Astrocyte (in vitro differentiated cells and primary cell): ENCODE data around the gene GRK5. TPM values are rescaled to one million over a fixed set of nuclear protein-coding genes. Genes with fewer than 3 reads are reported as not detected.

Experiments
- DNase-seq: peaks from one replicate; pipeline ENCODE4 v3.0.0-alpha.2; 2010; ENCODE audit warnings: low read depth
- FAIRE-seq: peaks from 2 replicates; lab custom pipeline; 2011; peaks lifted over from hg19 to GRCh38; lab: Jason Lieb, UNC
- H2AFZ ChIP-seq: 2 replicates; pipeline ENCODE4 v1.6.0; 2012; ENCODE audit warnings: low read depth, low read length, inconsistent platforms
- H3K27ac ChIP-seq: 2 replicates; pipeline ENCODE4 v1.5.1; 2011; ENCODE audit warnings: low read depth, low read length, inconsistent platforms
- H3K27me3 ChIP-seq: 2 replicates; pipeline ENCODE4 v1.6.0; 2011; ENCODE audit warnings: low read length, inconsistent platforms; ENCODE audit not compliant: insufficient read depth
- H3K36me3 ChIP-seq: 2 replicates; pipeline ENCODE4 v1.5.1; 2011; ENCODE audit warnings: low read length, inconsistent platforms; ENCODE audit not compliant: insufficient read depth
- H3K4me1 ChIP-seq: 2 replicates; pipeline ENCODE4 v1.5.1; 2011; ENCODE audit warnings: low read length, inconsistent platforms; ENCODE audit not compliant: insufficient read depth
- H3K4me2 ChIP-seq: 2 replicates; pipeline ENCODE4 v1.6.0; 2012; ENCODE audit warnings: low read length, inconsistent platforms
- H3K4me3 ChIP-seq: 2 replicates; pipeline ENCODE4 v1.5.1; 2011; ENCODE audit warnings: low read depth, mild to moderate bottlenecking, low read length, inconsistent platforms; ENCODE audit not compliant: insufficient read depth
- H3K79me2 ChIP-seq: 2 replicates; pipeline ENCODE4 v1.6.0; 2012; ENCODE audit warnings: mild to moderate bottlenecking, low read length, inconsistent platforms; ENCODE audit not compliant: insufficient read depth
- H3K9ac ChIP-seq: 2 replicates; pipeline ENCODE4 v1.6.0; 2012; ENCODE audit warnings: mild to moderate bottlenecking, low read length, inconsistent platforms
- H3K9me3 ChIP-seq: 2 replicates; pipeline ENCODE4 v1.5.1; 2012; ENCODE audit warnings: low read depth, mild to moderate bottlenecking, low read length, inconsistent platforms; ENCODE audit not compliant: insufficient read depth
- H4K20me1 ChIP-seq: 2 replicates; pipeline ENCODE4 v1.6.0; 2012; ENCODE audit warnings: low read length, inconsistent platforms; ENCODE audit not compliant: insufficient read depth
- H3K27ac Mint-ChIP-seq: one replicate; pipeline ENCODE4 v1.8.0; 2021; ENCODE audit warnings: mild to moderate bottlenecking, mixed read lengths; ENCODE audit not compliant: unreplicated experiment
- H3K27me3 Mint-ChIP-seq: one replicate; pipeline ENCODE4 v1.8.0; 2021; ENCODE audit warnings: low read depth, mixed read lengths; ENCODE audit not compliant: unreplicated experiment
- H3K36me3 Mint-ChIP-seq: one replicate; pipeline ENCODE4 v1.8.0; 2021; ENCODE audit warnings: low read depth, mixed read lengths; ENCODE audit not compliant: unreplicated experiment
- H3K4me1 Mint-ChIP-seq: one replicate; pipeline ENCODE4 v1.8.0; 2021; ENCODE audit warnings: low read depth, mixed read lengths; ENCODE audit not compliant: unreplicated experiment
- H3K4me3 Mint-ChIP-seq: one replicate; pipeline ENCODE4 v1.8.0; 2021; ENCODE audit warnings: mild to moderate bottlenecking, moderate library complexity, mixed read lengths; ENCODE audit not compliant: unreplicated experiment
- H3K9me3 Mint-ChIP-seq: one replicate; pipeline ENCODE4 v1.8.0; 2021; ENCODE audit warnings: mild to moderate bottlenecking, mixed read lengths; ENCODE audit not compliant: unreplicated experiment
- EZH2 ChIP-seq: IDR thresholded peaks from 2 replicates; pipeline ENCODE4 v1.6.1; 2012; ENCODE audit warnings: mild to moderate bottlenecking, low read length, inconsistent platforms; ENCODE audit not compliant: insufficient read depth
- total RNA-seq: library from RNA; stranded (reverse); gene quantifications from 2 replicates; pipeline ENCODE4 v1.2.1, GENCODE V29; 2021
- TF ChIP-seq, protein P1 (sequence below): IDR thresholded peaks from 2 replicates; pipeline ENCODE4 v1.5.1; 2011; ENCODE audit warnings: low read depth, mild to moderate bottlenecking, inconsistent platforms, low read length, moderate library complexity; ENCODE audit not compliant: insufficient read depth

Gene GRK5
- total RNA-seq, 1 donor from 2014 or later: 8.5 TPM

- H4K20me1 ChIP-seq: no peaks in the 10 kb centered on the region
- FAIRE-seq (peak; percentile 37), DNase-seq (peak; percentile 94)
- Mint-ChIP-seq H3K9me3 (no peaks in the 10 kb centered on the region), H3K27ac (peak overlapping the region; percentile 95), H3K27me3 (peaks cover 7% of the 10 kb centered on the region), H3K4me1 (peaks cover 22% of the 10 kb centered on the region), H3K4me3 (peak overlapping the region; percentile 31), H3K36me3 (no peaks in the 10 kb centered on the region)
- no peaks in the 10 kb centered on the region for H3K27me3 ChIP-seq
- TF ChIP-seq, protein P1, sequence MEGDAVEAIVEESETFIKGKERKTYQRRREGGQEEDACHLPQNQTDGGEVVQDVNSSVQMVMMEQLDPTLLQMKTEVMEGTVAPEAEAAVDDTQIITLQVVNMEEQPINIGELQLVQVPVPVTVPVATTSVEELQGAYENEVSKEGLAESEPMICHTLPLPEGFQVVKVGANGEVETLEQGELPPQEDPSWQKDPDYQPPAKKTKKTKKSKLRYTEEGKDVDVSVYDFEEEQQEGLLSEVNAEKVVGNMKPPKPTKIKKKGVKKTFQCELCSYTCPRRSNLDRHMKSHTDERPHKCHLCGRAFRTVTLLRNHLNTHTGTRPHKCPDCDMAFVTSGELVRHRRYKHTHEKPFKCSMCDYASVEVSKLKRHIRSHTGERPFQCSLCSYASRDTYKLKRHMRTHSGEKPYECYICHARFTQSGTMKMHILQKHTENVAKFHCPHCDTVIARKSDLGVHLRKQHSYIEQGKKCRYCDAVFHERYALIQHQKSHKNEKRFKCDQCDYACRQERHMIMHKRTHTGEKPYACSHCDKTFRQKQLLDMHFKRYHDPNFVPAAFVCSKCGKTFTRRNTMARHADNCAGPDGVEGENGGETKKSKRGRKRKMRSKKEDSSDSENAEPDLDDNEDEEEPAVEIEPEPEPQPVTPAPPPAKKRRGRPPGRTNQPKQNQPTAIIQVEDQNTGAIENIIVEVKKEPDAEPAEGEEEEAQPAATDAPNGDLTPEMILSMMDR: no peak
- no peak for TF ChIP-seq EZH2
- H3K4me1 ChIP-seq: peaks cover 12% of the 10 kb centered on the region
- H3K79me2 ChIP-seq: no peaks in the 10 kb centered on the region
- H3K4me3 ChIP-seq: no peak overlapping the region
- H3K9me3 ChIP-seq: no peaks in the 10 kb centered on the region
- peak overlapping the region; percentile 71 for H3K4me2 ChIP-seq
- no peaks in the 10 kb centered on the region for H3K36me3 ChIP-seq
- H3K9ac ChIP-seq: peak overlapping the region; percentile 68
- H2AFZ ChIP-seq: no peak overlapping the region
- H3K27ac ChIP-seq: peak overlapping the region; percentile 90
Measured at GRCh38 chr10:119189811-119190282, 17.5 kb upstream of the GRK5 start.

DNA sequence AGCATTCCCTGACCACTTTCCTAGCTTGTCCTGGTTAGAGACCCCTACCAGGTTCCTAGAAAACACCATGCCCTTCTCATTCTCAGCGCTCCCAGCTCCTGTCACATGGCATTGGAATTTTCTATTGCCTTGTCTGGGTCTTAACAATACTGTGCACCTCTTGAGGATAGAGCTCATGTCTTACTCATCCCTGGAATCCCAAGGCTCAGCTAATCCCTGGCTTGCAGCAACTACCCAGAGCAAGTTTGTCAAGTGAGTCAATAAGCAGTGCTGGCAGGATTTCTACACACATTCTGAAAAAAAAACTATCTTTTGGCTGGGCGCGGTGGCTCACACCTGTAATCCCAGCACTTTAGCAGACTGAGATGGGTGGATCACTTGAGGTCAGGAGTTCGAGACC lies 17.0 kb upstream of the GRK5 start:
- Histone ChIP-seq H3K9ac (peak overlapping the region; percentile 68), H3K36me3 (no peaks in the 10 kb centered on the region), H3K79me2 (no peaks in the 10 kb centered on the region), H2AFZ (no peak overlapping the region), H3K27ac (peak overlapping the region; percentile 90), H3K9me3 (no peaks in the 10 kb centered on the region), H3K4me2 (peak overlapping the region; percentile 71), H3K4me1 (peaks cover 12% of the 10 kb centered on the region), H4K20me1 (no peaks in the 10 kb centered on the region), H3K27me3 (no peaks in the 10 kb centered on the region), H3K4me3 (no peak overlapping the region)
- H3K4me3 Mint-ChIP-seq: peak overlapping the region; percentile 9
- no peaks in the 10 kb centered on the region for H3K36me3 Mint-ChIP-seq
- H3K9me3 Mint-ChIP-seq: no peaks in the 10 kb centered on the region
- H3K27me3 Mint-ChIP-seq: peaks cover 11% of the 10 kb centered on the region
- peak; percentile 98 for FAIRE-seq
- TF ChIP-seq EZH2: no peak
- TF ChIP-seq, protein P1: no peak
- peak overlapping the region; percentile 95 for H3K27ac Mint-ChIP-seq
- peaks cover 22% of the 10 kb centered on the region for H3K4me1 Mint-ChIP-seq
- peak; percentile 99 for DNase-seq
